GM23338 (cell line): ENCODE data around the gene LRP4. TPM values are rescaled to one million over a fixed set of nuclear protein-coding genes. Genes with fewer than 3 reads are reported as not detected.

ENCODE experiments used
- ATAC-seq: fragments of 200-7000 bp; cut with Tn5 transposase; 3 replicates; pipeline ENCODE4 v1.9.1; 2020
- DNase-seq: peaks from one replicate; pipeline ENCODE4 v3.0.0-alpha.2; 2015; ENCODE audit warnings: low spot score
- H2AFZ ChIP-seq: fragments of 200-600 bp; sonication (generic); 2 replicates; pipeline ENCODE4 v1.8.0; 2016; ENCODE audit warnings: antibody characterized with exemption, mild to moderate bottlenecking, moderate library complexity
- H3F3A ChIP-seq: fragments of 200-600 bp; sonication (generic); replicated peaks from 2 replicates; pipeline ENCODE4 v1.8.0; 2017; ENCODE audit warnings: antibody characterized with exemption, mixed run types, low read depth
- H3K27ac ChIP-seq: fragments of 200-600 bp; sonication (generic); 2 replicates; pipeline ENCODE4 v1.6.1; 2016; ENCODE audit warnings: low read depth
- H3K27me3 ChIP-seq: fragments of 200-600 bp; sonication (generic); 2 replicates; pipeline ENCODE4 v1.8.0; 2016; ENCODE audit warnings: mild to moderate bottlenecking, mixed run types, moderate library complexity; ENCODE audit not compliant: insufficient read depth
- H3K36me3 ChIP-seq: fragments of 200-600 bp; sonication (generic); 2 replicates; pipeline ENCODE4 v1.8.0; 2016; ENCODE audit warnings: mild to moderate bottlenecking; ENCODE audit not compliant: insufficient read depth
- H3K4me1 ChIP-seq: fragments of 200-600 bp; sonication (generic); 2 replicates; pipeline ENCODE4 v1.8.0; 2016; ENCODE audit warnings: mild to moderate bottlenecking, moderate library complexity; ENCODE audit not compliant: insufficient read depth
- H3K4me2 ChIP-seq: fragments of 200-600 bp; sonication (generic); 2 replicates; pipeline ENCODE4 v1.7.1; 2017; ENCODE audit warnings: mixed run types
- H3K4me3 ChIP-seq: fragments of 200-600 bp; sonication (generic); 2 replicates; pipeline ENCODE4 v1.6.1; 2016; ENCODE audit warnings: mixed run types
- H3K79me2 ChIP-seq: fragments of 200-600 bp; sonication (generic); replicated peaks from 2 replicates; pipeline ENCODE4 v1.8.0; 2017; ENCODE audit warnings: mild to moderate bottlenecking; ENCODE audit not compliant: insufficient read depth
- H3K9me2 ChIP-seq: fragments of 200-600 bp; sonication (generic); 2 replicates; pipeline ENCODE4 v1.8.0; 2017; ENCODE audit not compliant: insufficient read depth
- H4K20me1 ChIP-seq: fragments of 200-600 bp; sonication (generic); replicated peaks from 2 replicates; pipeline ENCODE4 v1.8.0; 2017; ENCODE audit warnings: mild to moderate bottlenecking; ENCODE audit not compliant: insufficient read depth
- H3K27ac Mint-ChIP-seq: 2 replicates; pipeline ENCODE4 v1.8.0; 2020; ENCODE audit warnings: inconsistent platforms, mild to moderate bottlenecking, moderate library complexity, mixed read lengths
- H3K27me3 Mint-ChIP-seq: 3 replicates; pipeline ENCODE4 v1.8.0; 2022; ENCODE audit warnings: low read depth, mild to moderate bottlenecking, moderate library complexity, mixed read lengths, inconsistent platforms; ENCODE audit not compliant: insufficient read depth, poor library complexity
- H3K36me3 Mint-ChIP-seq: 3 replicates; pipeline ENCODE4 v1.8.0; 2021; ENCODE audit warnings: low read depth, mild to moderate bottlenecking, inconsistent platforms, moderate library complexity, mixed read lengths
- H3K4me1 Mint-ChIP-seq: 3 replicates; pipeline ENCODE4 v1.8.0; 2020; ENCODE audit warnings: mild to moderate bottlenecking, inconsistent platforms, mixed read lengths
- H3K4me3 Mint-ChIP-seq: 3 replicates; pipeline ENCODE4 v1.8.0; 2021; ENCODE audit warnings: moderate library complexity, mild to moderate bottlenecking, inconsistent platforms, mixed read lengths
- H3K9me3 Mint-ChIP-seq: 3 replicates; pipeline ENCODE4 v1.8.0; 2020; ENCODE audit warnings: moderate library complexity, mild to moderate bottlenecking, inconsistent platforms, mixed read lengths
- CREB1 ChIP-seq: fragments of 250-450 bp; sonication (Bioruptor Pico); IDR thresholded peaks from 2 replicates; pipeline ENCODE4 v1.5.0; 2020; ENCODE audit warnings: low read depth, mild to moderate bottlenecking, moderate library complexity
- CTCF ChIP-seq, 2 experiments: fragments of 200-600 bp in 1 of 2; sonication (generic) in 1 of 2; conservative IDR thresholded peaks; 2 replicates each; pipeline versions ENCODE4 v1.5.1 to v1.6.1; 2016 to 2017; ENCODE audit warnings: antibody characterized with exemption in 2 of 2, low read depth in 2 of 2, mild to moderate bottlenecking in 2 of 2, moderate library complexity in 1 of 2
- ETS1 ChIP-seq: IDR thresholded peaks from 2 replicates; pipeline ENCODE4 v1.6.1; 2016; ENCODE audit warnings: antibody characterized with exemption
- EZH2 ChIP-seq: fragments of 200-600 bp; sonication (generic); IDR thresholded peaks from one replicate; pipeline ENCODE4 v1.8.0; 2017; ENCODE audit warnings: antibody characterized with exemption, mild to moderate bottlenecking, low read depth; ENCODE audit not compliant: unreplicated experiment
- EZH2phosphoT487 ChIP-seq: fragments of 200-600 bp; sonication (generic); IDR thresholded peaks from one replicate; pipeline ENCODE4 v1.8.1; 2018; ENCODE audit warnings: antibody characterized with exemption; ENCODE audit not compliant: unreplicated experiment
- JUNB ChIP-seq: IDR thresholded peaks from one replicate; pipeline ENCODE4 v1.6.1; 2016; ENCODE audit warnings: antibody characterized with exemption; ENCODE audit not compliant: unreplicated experiment
- NANOG ChIP-seq: IDR thresholded peaks from 2 replicates; pipeline ENCODE4 v1.6.1; 2016; ENCODE audit warnings: antibody characterized with exemption, borderline replicate concordance
- POLR2AphosphoS5 ChIP-seq: IDR thresholded peaks from 2 replicates; pipeline ENCODE4 v1.6.1; 2016; ENCODE audit warnings: antibody characterized with exemption, low read depth
- REST ChIP-seq: IDR thresholded peaks from one replicate; pipeline ENCODE4 v1.6.1; 2018; ENCODE audit warnings: antibody characterized with exemption; ENCODE audit not compliant: unreplicated experiment
- STAT1 ChIP-seq: IDR thresholded peaks from one replicate; pipeline ENCODE4 v1.6.1; 2016; ENCODE audit warnings: antibody characterized with exemption; ENCODE audit not compliant: unreplicated experiment
- ZNF114 ChIP-seq: fragments of 250-450 bp; sonication (Bioruptor Pico); IDR thresholded peaks from 2 replicates; pipeline ENCODE4 v1.5.0; 2020; ENCODE audit warnings: mild to moderate bottlenecking, moderate library complexity
- ZNF331 ChIP-seq: fragments of 250-450 bp; sonication (Bioruptor Pico); IDR thresholded peaks from 2 replicates; pipeline ENCODE4 v1.5.0; 2020; ENCODE audit warnings: low read depth, mild to moderate bottlenecking, moderate library complexity
- ZNF462 ChIP-seq: fragments of 250-450 bp; sonication (Bioruptor Pico); IDR thresholded peaks from 2 replicates; pipeline ENCODE4 v1.5.0; 2020; ENCODE audit warnings: mild to moderate bottlenecking, moderate library complexity
- polyA plus RNA-seq: library from polyadenylated mRNA; unstranded; fragments of >200 nt; fragmentation: Nextera tagmentation; extraction: Ambion mirVana; gene quantifications from 2 replicates; pipeline ENCODE4 v1.2.1, GENCODE V29; 2016
- total RNA-seq: library from RNA; depleted of rRNA; stranded (reverse); fragments of >200 nt; shearing (Covaris generic); gene quantifications from 2 replicates; pipeline ENCODE4 v1.2.3, GENCODE V29; 2014

LRP4 gene
- total and polyA plus RNA-seq, 2 experiments from 2014 or later, result 6.0 to 18.4 TPM

GRCh38 chr11:46958777-46959176 lies 40.4 kb upstream of the LRP4 start:
- TF ChIP-seq ZNF114 (CRISPR knock-in tag) (no peak), JUNB (no peak), STAT1 (no peak), EZH2phosphoT487 (no peak), EZH2 (no peak), POLR2AphosphoS5 (no peak), ZNF462 (CRISPR knock-in tag) (no peak), CREB1 (CRISPR knock-in tag) (no peak), REST (no peak), ETS1 (no peak), CTCF (conservative IDR thresholded peaks at IDR 0.05; ENCODE audit: low read depth in 2 of 2) (no peak), ZNF331 (CRISPR knock-in tag) (no peak), NANOG (no peak)
- Histone ChIP-seq H3K27ac (no peak overlapping the region), H3F3A (no peaks in the 10 kb centered on the region), H3K9me2 (no peaks in the 10 kb centered on the region), H3K36me3 (0 out of 2 replicates have a peak, but pooled peaks cover 6% of the 10 kb centered on the region), H3K4me1 (no peaks in the 10 kb centered on the region), H4K20me1 (0 out of 2 replicates have a peak, but pooled peaks cover 1% of the 10 kb centered on the region), H3K79me2 (no peaks in the 10 kb centered on the region), H2AFZ (no peak overlapping the region), H3K27me3 (no peaks in the 10 kb centered on the region), H3K4me3 (no peak overlapping the region), H3K4me2 (no peak overlapping the region)
- H3K9me3 Mint-ChIP-seq, result no peaks in the 10 kb centered on the region; the same call in 2 of the 3 replicates
- DNase-seq, result no peak
- H3K4me1 Mint-ChIP-seq, result no peaks in the 10 kb centered on the region
- no peak overlapping the region for H3K27ac Mint-ChIP-seq
- H3K27me3 Mint-ChIP-seq, result no peaks in the 10 kb centered on the region
- ATAC-seq, result no peak
- no peak overlapping the region for H3K4me3 Mint-ChIP-seq
- H3K36me3 Mint-ChIP-seq, result peaks cover 23% of the 10 kb centered on the region
